ENCODE measurements around the gene COA7.
"Not testable (repeated sequence)": the region's sequence is repeated elsewhere in the genome, so short reads cannot be mapped to it uniquely, and the experiment has no call there.

The COA7 gene

DNA sequence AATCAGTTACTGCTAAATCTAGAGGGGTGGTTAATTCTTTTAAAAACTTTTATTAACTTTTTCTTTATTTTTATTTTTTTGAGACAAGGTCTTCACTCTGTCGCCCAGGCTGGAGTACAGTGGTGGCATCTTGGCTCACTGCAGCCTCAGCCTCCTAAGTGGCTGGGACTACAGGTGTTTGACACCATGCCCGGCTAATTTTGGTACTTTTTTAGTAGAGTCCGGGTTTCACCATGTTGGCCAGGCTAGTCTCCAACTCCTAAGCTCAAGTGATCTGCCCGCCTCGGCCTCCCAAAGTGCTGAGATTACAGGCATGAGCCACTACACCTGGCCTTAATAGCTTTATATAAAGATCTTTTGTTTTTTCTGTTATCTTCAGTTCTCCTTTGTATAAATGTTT lies 40.0 kb upstream of the COA7 start:
- no peak for TF ChIP-seq EZH2phosphoT487 (conservative IDR thresholded peaks at IDR 0.05; ENCODE audit: low read length)
- no peak for TF ChIP-seq CTCF (IDR thresholded peaks at IDR 0.05; ENCODE audit: insufficient read depth, low read length, poor library complexity, severe bottlenecking)
- no peaks in the 10 kb centered on the region for H3K27me3 ChIP-seq (ENCODE audit: low read length)
- H3K4me2 ChIP-seq (ENCODE audit: low read depth, low read length, poor library complexity, severe bottlenecking): no peak overlapping the region
- H3K36me3 ChIP-seq (ENCODE audit: low read length): no peaks in the 10 kb centered on the region
- H3K27ac ChIP-seq (ENCODE audit: low read depth, low read length): no peak overlapping the region
- H3F3A ChIP-seq (ENCODE audit: insufficient read depth): no peaks in the 10 kb centered on the region
- H2AFZ ChIP-seq (ENCODE audit: low read depth, low read length, severe bottlenecking): no peak overlapping the region
- H3K9me3 ChIP-seq (ENCODE audit: insufficient read depth, low read length): no peaks in the 10 kb centered on the region
- H3K4me3 ChIP-seq (ENCODE audit: insufficient read depth, low read length, poor library complexity, severe bottlenecking): no peak overlapping the region
- H3K9me2 ChIP-seq (replicated peaks; ENCODE audit: insufficient read depth, low read length): no peaks in the 10 kb centered on the region
- H3K9ac ChIP-seq (ENCODE audit: low read length): no peak overlapping the region
- H3K79me2 ChIP-seq (ENCODE audit: insufficient read depth, low read length): no peaks in the 10 kb centered on the region; the same call in 1 of the 2 replicates
- no peaks in the 10 kb centered on the region for H4K20me1 ChIP-seq (ENCODE audit: low read depth, low read length)

GRCh38 chr1:52735371-52735770 lies 37.2 kb upstream of the COA7 start:
- not testable (repeated sequence) for H3K9me2 ChIP-seq (replicated peaks; ENCODE audit: insufficient read depth, low read length); H3K9ac ChIP-seq (ENCODE audit: low read length); H3K79me2 ChIP-seq (ENCODE audit: insufficient read depth, low read length); H3F3A ChIP-seq (ENCODE audit: insufficient read depth); H3K9me3 ChIP-seq (ENCODE audit: insufficient read depth, low read length); H4K20me1 ChIP-seq (ENCODE audit: low read depth, low read length); H3K27ac ChIP-seq (ENCODE audit: low read depth, low read length); H3K27me3 ChIP-seq (ENCODE audit: low read length); H3K36me3 ChIP-seq (ENCODE audit: low read length); H2AFZ ChIP-seq (ENCODE audit: low read depth, low read length, severe bottlenecking); H3K4me2 ChIP-seq (ENCODE audit: low read depth, low read length, poor library complexity, severe bottlenecking); H3K4me3 ChIP-seq (ENCODE audit: insufficient read depth, low read length, poor library complexity, severe bottlenecking)

DNA sequence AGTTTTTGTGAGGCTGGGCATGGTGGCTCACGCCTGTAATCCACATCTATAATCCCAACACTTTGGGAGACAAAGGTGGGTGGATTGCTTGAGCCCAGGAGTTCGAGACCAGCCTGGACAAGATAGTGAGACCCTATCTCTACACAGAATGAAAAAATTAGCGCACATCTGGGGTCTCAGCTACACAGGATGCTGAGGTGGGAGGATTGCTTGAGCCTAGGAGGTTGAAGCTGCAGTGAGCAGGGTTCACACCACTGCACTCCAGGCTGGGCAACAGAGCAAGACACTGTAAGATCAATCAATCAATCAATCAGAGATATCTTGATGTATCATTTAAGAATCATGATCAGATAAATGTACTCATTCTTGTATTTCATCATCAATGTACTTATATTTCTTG lies 35.2 kb upstream of the COA7 start:
- H3K27me3 ChIP-seq (ENCODE audit: low read length): no peaks in the 10 kb centered on the region
- H4K20me1 ChIP-seq (ENCODE audit: low read depth, low read length): no peaks in the 10 kb centered on the region
- TF ChIP-seq EZH2phosphoT487 (conservative IDR thresholded peaks at IDR 0.05; ENCODE audit: low read length) (no peak), CTCF (IDR thresholded peaks at IDR 0.05; ENCODE audit: insufficient read depth, low read length, poor library complexity, severe bottlenecking) (no peak)
- H3K36me3 ChIP-seq (ENCODE audit: low read length): no peaks in the 10 kb centered on the region
- no peaks in the 10 kb centered on the region for H3K9me2 ChIP-seq (replicated peaks; ENCODE audit: insufficient read depth, low read length)
- no peak overlapping the region for H3K4me3 ChIP-seq (ENCODE audit: insufficient read depth, low read length, poor library complexity, severe bottlenecking)
- no peak overlapping the region for H3K4me2 ChIP-seq (ENCODE audit: low read depth, low read length, poor library complexity, severe bottlenecking)
- H3F3A ChIP-seq (ENCODE audit: insufficient read depth): no peaks in the 10 kb centered on the region
- no peak overlapping the region for H3K9ac ChIP-seq (ENCODE audit: low read length)
- no peak overlapping the region for H3K27ac ChIP-seq (ENCODE audit: low read depth, low read length)
- no peaks in the 10 kb centered on the region; the same call in 1 of the 2 replicates for H3K79me2 ChIP-seq (ENCODE audit: insufficient read depth, low read length)
- no peaks in the 10 kb centered on the region for H3K9me3 ChIP-seq (ENCODE audit: insufficient read depth, low read length)
- H2AFZ ChIP-seq (ENCODE audit: low read depth, low read length, severe bottlenecking): no peak overlapping the region

GRCh38 chr1:52727956-52728656 lies 30.0 kb upstream of the COA7 start:
- Histone ChIP-seq H3F3A (ENCODE audit: insufficient read depth) (no peaks in the 10 kb centered on the region; the same call in 1 of the 2 replicates), H3K9me3 (ENCODE audit: insufficient read depth, low read length) (no peaks in the 10 kb centered on the region), H3K27me3 (ENCODE audit: low read length) (no peaks in the 10 kb centered on the region), H3K79me2 (ENCODE audit: insufficient read depth, low read length) (peaks cover 4% of the 10 kb centered on the region; the same call in 1 of the 2 replicates), H3K4me3 (ENCODE audit: insufficient read depth, low read length, poor library complexity, severe bottlenecking) (no peak overlapping the region), H2AFZ (ENCODE audit: low read depth, low read length, severe bottlenecking) (no peak overlapping the region), H3K9ac (ENCODE audit: low read length) (no peak overlapping the region), H3K36me3 (ENCODE audit: low read length) (no peaks in the 10 kb centered on the region), H3K9me2 (replicated peaks; ENCODE audit: insufficient read depth, low read length) (no peaks in the 10 kb centered on the region), H3K4me2 (ENCODE audit: low read depth, low read length, poor library complexity, severe bottlenecking) (peak overlapping the region; percentile 91), H4K20me1 (ENCODE audit: low read depth, low read length) (no peaks in the 10 kb centered on the region), H3K27ac (ENCODE audit: low read depth, low read length) (no peak overlapping the region)
- TF ChIP-seq EZH2phosphoT487 (conservative IDR thresholded peaks at IDR 0.05; ENCODE audit: low read length) (no peak), CTCF (IDR thresholded peaks at IDR 0.05; ENCODE audit: insufficient read depth, low read length, poor library complexity, severe bottlenecking) (no peak)

All from SU-DHL-6 (cell line).